HEK293 (cell line): ENCODE data around the gene PDK3.

ENCODE experiments used
- CTCF ChIA-PET: fragments of 350-600 bp; formaldehyde crosslinking; extraction: SDS; loops from one replicate; lab custom pipeline; 2021; ENCODE audit warnings: antibody characterized with exemption; lab: Yijun Ruan, JAX
- POLR2A ChIA-PET: fragments of 300-600 bp; formaldehyde crosslinking; extraction: SDS; loops from one replicate; lab custom pipeline; 2020; ENCODE audit warnings: antibody characterized with exemption, inconsistent platforms; lab: Yijun Ruan, JAX
- H3K27ac ChIP-seq: fragments of 200-500 bp; sonication (Bioruptor generic); 2 replicates; pipeline ENCODE4 v1.5.1; 2014; ENCODE audit warnings: low read depth, low read length, control low read depth, inconsistent platforms; ENCODE audit errors: extremely low read depth
- H3K36me3 ChIP-seq, 2 experiments: fragments of 200-500 bp in 1 of 2; sonication (Bioruptor generic) in 1 of 2; 1 replicate in 1 of 2; 2 replicates in 1 of 2; pipeline ENCODE4 v1.5.1; 2014 to 2017; ENCODE audit warnings: inconsistent platforms in 2 of 2, low read length in 2 of 2; ENCODE audit not compliant: control insufficient read depth in 2 of 2, insufficient read depth in 1 of 2
- H3K4me1 ChIP-seq: fragments of 200-500 bp; sonication (Bioruptor generic); 2 replicates; pipeline ENCODE4 v1.5.1; 2014; ENCODE audit warnings: mild to moderate bottlenecking, low read length, inconsistent platforms; ENCODE audit not compliant: control insufficient read depth, insufficient read depth
- H3K4me3 ChIP-seq: 2 replicates; pipeline ENCODE4 v1.5.1; 2011; ENCODE audit warnings: low read depth, mild to moderate bottlenecking, control low read depth, low read length, moderate library complexity
- H3K9me3 ChIP-seq: fragments of 200-500 bp; sonication (Bioruptor generic); 2 replicates; pipeline ENCODE4 v1.5.1; 2014; ENCODE audit warnings: low read depth, low read length, inconsistent platforms; ENCODE audit not compliant: control insufficient read depth, insufficient read depth
- HOXD13 ChIP-seq: sonication (generic); formaldehyde crosslinking; IDR thresholded peaks from 2 replicates; pipeline ENCODE4 v1.8.0; 2022; ENCODE audit warnings: missing genetic modification reagents, borderline replicate concordance
- KLF16 ChIP-seq: fragments of 450-650 bp; formaldehyde crosslinking; IDR thresholded peaks from 2 replicates; pipeline ENCODE4 v1.5.1; 2017; ENCODE audit warnings: missing biosample characterization, missing genetic modification characterization
- MYNN ChIP-seq: fragments of 450-650 bp; formaldehyde crosslinking; IDR thresholded peaks from 2 replicates; pipeline ENCODE4 v1.5.1; 2016; ENCODE audit warnings: missing biosample characterization, missing genetic modification characterization, borderline replicate concordance
- RBAK ChIP-seq: fragments of 450-650 bp; formaldehyde crosslinking; IDR thresholded peaks from 2 replicates; pipeline ENCODE4 v1.5.1; 2016; ENCODE audit warnings: missing biosample characterization, missing genetic modification characterization
- REPIN1 ChIP-seq: fragments of 450-650 bp; formaldehyde crosslinking; IDR thresholded peaks from 2 replicates; pipeline ENCODE4 v1.5.1; 2017; ENCODE audit warnings: missing biosample characterization, missing genetic modification characterization, low read depth
- ZNF16 ChIP-seq: fragments of 450-650 bp; formaldehyde crosslinking; IDR thresholded peaks from 2 replicates; pipeline ENCODE4 v1.5.1; 2016; ENCODE audit warnings: low read depth, missing biosample characterization, missing genetic modification characterization
- ZNF292 ChIP-seq: fragments of 450-650 bp; formaldehyde crosslinking; IDR thresholded peaks from 2 replicates; pipeline ENCODE4 v1.5.1; 2016; ENCODE audit warnings: low read depth, missing biosample characterization, missing genetic modification characterization, borderline replicate concordance
- ZNF335 ChIP-seq: fragments of 450-650 bp; formaldehyde crosslinking; conservative IDR thresholded peaks from 2 replicates; pipeline ENCODE4 v1.5.1; 2016; ENCODE audit warnings: missing biosample characterization, missing genetic modification characterization
- ZNF433 ChIP-seq: fragments of 450-650 bp; formaldehyde crosslinking; IDR thresholded peaks from 2 replicates; pipeline ENCODE4 v1.5.1; 2016; ENCODE audit warnings: missing biosample characterization, missing genetic modification characterization, low read depth
- ZNF501 ChIP-seq: fragments of 450-650 bp; formaldehyde crosslinking; IDR thresholded peaks from 2 replicates; pipeline ENCODE4 v1.5.1; 2016; ENCODE audit warnings: missing biosample characterization, missing genetic modification characterization
- ZNF510 ChIP-seq: fragments of 450-650 bp; formaldehyde crosslinking; IDR thresholded peaks from 2 replicates; pipeline ENCODE4 v1.5.1; 2018; ENCODE audit warnings: mild to moderate bottlenecking, missing genetic modification characterization, missing biosample characterization; ENCODE audit not compliant: insufficient replicate concordance
- ZNF600 ChIP-seq: fragments of 450-650 bp; formaldehyde crosslinking; IDR thresholded peaks from 2 replicates; pipeline ENCODE4 v1.5.1; 2016; ENCODE audit warnings: missing biosample characterization, missing genetic modification characterization
- ZNF658 ChIP-seq: fragments of 450-650 bp; formaldehyde crosslinking; IDR thresholded peaks from 2 replicates; pipeline ENCODE4; 2016; ENCODE audit warnings: missing biosample characterization, missing genetic modification characterization
- ZNF660 ChIP-seq: fragments of 450-650 bp; IDR thresholded peaks from 2 replicates; pipeline ENCODE4 v1.5.1; 2018; ENCODE audit warnings: missing biosample characterization, mild to moderate bottlenecking, missing genetic modification characterization
- ZNF701 ChIP-seq: fragments of 450-650 bp; formaldehyde crosslinking; IDR thresholded peaks from 2 replicates; pipeline ENCODE4 v1.5.1; 2016; ENCODE audit warnings: missing biosample characterization, missing genetic modification characterization
- ZNF707 ChIP-seq: fragments of 450-650 bp; formaldehyde crosslinking; IDR thresholded peaks from 2 replicates; pipeline ENCODE4 v1.5.1; 2016; ENCODE audit warnings: missing biosample characterization, missing genetic modification characterization
- ZNF792 ChIP-seq: fragments of 450-650 bp; formaldehyde crosslinking; IDR thresholded peaks from 2 replicates; pipeline ENCODE4 v1.5.1; 2016; ENCODE audit warnings: missing biosample characterization, missing genetic modification characterization
- TF ChIP-seq, protein P1 (sequence below): fragments of 450-650 bp; formaldehyde crosslinking; IDR thresholded peaks from 2 replicates; pipeline ENCODE4 v1.5.1; 2017; ENCODE audit warnings: missing biosample characterization, missing genetic modification characterization
- TF ChIP-seq, protein P2 (sequence below): fragments of 450-650 bp; formaldehyde crosslinking; conservative IDR thresholded peaks from 2 replicates; pipeline ENCODE4 v1.5.1; 2016; ENCODE audit warnings: low read depth, missing biosample characterization, missing genetic modification characterization
- TF ChIP-seq, protein P3 (sequence below): fragments of 450-650 bp; formaldehyde crosslinking; IDR thresholded peaks from 2 replicates; pipeline ENCODE4 v1.5.1; 2016; ENCODE audit warnings: missing biosample characterization, missing genetic modification characterization
- TF ChIP-seq, protein P4 (sequence below): fragments of 450-650 bp; formaldehyde crosslinking; IDR thresholded peaks from 2 replicates; pipeline ENCODE4 v1.5.1; 2016; ENCODE audit warnings: missing biosample characterization, missing genetic modification characterization, borderline replicate concordance
- TF ChIP-seq, protein P5 (sequence below): fragments of 450-650 bp; formaldehyde crosslinking; IDR thresholded peaks from 2 replicates; pipeline ENCODE4 v1.5.1; 2016; ENCODE audit warnings: missing biosample characterization, missing genetic modification characterization, borderline replicate concordance

PDK3 gene

DNA sequence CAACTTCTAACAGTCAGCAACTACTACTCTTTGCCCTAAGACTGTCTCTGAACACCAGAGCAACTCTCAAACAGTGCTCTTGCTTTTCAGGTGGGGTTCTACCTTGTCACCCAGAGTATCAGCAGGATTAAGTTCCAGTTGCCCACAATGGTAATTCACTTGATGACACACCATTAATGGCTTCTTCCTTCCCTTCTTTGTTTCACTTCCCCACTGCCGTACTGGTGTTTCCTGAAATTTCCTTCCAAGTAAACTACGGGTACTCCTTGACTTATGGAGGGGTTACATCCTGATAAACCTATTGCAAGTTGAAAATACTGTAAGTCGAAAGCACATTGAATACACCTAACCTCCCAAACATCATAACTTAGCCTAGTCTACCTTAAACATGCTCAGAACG, 36.6 kb upstream of the PDK3 start:
- no peaks in the 10 kb centered on the region for H3K4me1 ChIP-seq

DNA sequence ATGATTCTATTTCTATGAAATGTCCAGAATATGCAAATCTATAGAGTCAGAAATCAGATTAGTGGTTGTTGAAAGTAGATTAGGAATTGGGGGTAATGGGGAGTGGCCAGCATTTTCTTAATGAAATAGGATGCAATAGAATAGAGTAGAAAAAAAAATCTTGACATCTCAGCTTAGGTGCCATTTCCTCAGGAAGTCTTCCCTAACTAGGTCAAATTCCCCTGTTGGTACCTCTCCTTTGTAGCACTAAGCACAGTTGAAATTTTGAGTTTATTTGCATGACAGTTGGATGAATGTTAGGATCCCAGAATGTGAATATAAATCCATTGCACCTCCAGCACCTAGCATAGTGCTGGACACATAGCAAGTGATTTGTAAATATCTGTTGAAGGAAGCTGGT, 30.0 kb upstream of the PDK3 start:
- TF ChIP-seq ZNF701 (no peak), ZNF707 (tag by site-specific recombination) (no peak), ZNF16 (tag by site-specific recombination) (no peak), ZNF433 (tag by site-specific recombination) (no peak)
- TF ChIP-seq, protein P1, sequence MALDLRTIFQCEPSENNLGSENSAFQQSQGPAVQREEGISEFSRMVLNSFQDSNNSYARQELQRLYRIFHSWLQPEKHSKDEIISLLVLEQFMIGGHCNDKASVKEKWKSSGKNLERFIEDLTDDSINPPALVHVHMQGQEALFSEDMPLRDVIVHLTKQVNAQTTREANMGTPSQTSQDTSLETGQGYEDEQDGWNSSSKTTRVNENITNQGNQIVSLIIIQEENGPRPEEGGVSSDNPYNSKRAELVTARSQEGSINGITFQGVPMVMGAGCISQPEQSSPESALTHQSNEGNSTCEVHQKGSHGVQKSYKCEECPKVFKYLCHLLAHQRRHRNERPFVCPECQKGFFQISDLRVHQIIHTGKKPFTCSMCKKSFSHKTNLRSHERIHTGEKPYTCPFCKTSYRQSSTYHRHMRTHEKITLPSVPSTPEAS (tag by site-specific recombination) = no peak
- TF ChIP-seq, protein P2, sequence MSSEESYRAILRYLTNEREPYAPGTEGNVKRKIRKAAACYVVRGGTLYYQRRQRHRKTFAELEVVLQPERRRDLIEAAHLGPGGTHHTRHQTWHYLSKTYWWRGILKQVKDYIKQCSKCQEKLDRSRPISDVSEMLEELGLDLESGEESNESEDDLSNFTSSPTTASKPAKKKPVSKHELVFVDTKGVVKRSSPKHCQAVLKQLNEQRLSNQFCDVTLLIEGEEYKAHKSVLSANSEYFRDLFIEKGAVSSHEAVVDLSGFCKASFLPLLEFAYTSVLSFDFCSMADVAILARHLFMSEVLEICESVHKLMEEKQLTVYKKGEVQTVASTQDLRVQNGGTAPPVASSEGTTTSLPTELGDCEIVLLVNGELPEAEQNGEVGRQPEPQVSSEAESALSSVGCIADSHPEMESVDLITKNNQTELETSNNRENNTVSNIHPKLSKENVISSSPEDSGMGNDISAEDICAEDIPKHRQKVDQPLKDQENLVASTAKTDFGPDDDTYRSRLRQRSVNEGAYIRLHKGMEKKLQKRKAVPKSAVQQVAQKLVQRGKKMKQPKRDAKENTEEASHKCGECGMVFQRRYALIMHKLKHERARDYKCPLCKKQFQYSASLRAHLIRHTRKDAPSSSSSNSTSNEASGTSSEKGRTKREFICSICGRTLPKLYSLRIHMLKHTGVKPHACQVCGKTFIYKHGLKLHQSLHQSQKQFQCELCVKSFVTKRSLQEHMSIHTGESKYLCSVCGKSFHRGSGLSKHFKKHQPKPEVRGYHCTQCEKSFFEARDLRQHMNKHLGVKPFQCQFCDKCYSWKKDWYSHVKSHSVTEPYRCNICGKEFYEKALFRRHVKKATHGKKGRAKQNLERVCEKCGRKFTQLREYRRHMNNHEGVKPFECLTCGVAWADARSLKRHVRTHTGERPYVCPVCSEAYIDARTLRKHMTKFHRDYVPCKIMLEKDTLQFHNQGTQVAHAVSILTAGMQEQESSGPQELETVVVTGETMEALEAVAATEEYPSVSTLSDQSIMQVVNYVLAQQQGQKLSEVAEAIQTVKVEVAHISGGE (tag by site-specific recombination) = no peak
- TF ChIP-seq, protein P3, sequence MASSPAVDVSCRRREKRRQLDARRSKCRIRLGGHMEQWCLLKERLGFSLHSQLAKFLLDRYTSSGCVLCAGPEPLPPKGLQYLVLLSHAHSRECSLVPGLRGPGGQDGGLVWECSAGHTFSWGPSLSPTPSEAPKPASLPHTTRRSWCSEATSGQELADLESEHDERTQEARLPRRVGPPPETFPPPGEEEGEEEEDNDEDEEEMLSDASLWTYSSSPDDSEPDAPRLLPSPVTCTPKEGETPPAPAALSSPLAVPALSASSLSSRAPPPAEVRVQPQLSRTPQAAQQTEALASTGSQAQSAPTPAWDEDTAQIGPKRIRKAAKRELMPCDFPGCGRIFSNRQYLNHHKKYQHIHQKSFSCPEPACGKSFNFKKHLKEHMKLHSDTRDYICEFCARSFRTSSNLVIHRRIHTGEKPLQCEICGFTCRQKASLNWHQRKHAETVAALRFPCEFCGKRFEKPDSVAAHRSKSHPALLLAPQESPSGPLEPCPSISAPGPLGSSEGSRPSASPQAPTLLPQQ (tag by site-specific recombination) = no peak
- H3K9me3 ChIP-seq = no peaks in the 10 kb centered on the region
- no peak overlapping the region for H3K4me3 ChIP-seq
- ChIA-PET CTCF (interaction anchor here (1.0 kb wide), 1 partner anchor 40 kb away, joined by 3 read pairs; no protein-coding TSS in a partner anchor), POLR2A (no interaction called here)
- H3K4me1 ChIP-seq = no peaks in the 10 kb centered on the region
- no peak overlapping the region for H3K27ac ChIP-seq
- H3K36me3 ChIP-seq = no peaks in the 10 kb centered on the region

More for the DNA sequence above, 36.6 kb upstream of the PDK3 start:
- TF ChIP-seq ZNF292 (tag by site-specific recombination) = no peak
- TF ChIP-seq ZNF792 = no peak
- no peak for TF ChIP-seq ZNF658 (tag by site-specific recombination)
- TF ChIP-seq, protein P4, sequence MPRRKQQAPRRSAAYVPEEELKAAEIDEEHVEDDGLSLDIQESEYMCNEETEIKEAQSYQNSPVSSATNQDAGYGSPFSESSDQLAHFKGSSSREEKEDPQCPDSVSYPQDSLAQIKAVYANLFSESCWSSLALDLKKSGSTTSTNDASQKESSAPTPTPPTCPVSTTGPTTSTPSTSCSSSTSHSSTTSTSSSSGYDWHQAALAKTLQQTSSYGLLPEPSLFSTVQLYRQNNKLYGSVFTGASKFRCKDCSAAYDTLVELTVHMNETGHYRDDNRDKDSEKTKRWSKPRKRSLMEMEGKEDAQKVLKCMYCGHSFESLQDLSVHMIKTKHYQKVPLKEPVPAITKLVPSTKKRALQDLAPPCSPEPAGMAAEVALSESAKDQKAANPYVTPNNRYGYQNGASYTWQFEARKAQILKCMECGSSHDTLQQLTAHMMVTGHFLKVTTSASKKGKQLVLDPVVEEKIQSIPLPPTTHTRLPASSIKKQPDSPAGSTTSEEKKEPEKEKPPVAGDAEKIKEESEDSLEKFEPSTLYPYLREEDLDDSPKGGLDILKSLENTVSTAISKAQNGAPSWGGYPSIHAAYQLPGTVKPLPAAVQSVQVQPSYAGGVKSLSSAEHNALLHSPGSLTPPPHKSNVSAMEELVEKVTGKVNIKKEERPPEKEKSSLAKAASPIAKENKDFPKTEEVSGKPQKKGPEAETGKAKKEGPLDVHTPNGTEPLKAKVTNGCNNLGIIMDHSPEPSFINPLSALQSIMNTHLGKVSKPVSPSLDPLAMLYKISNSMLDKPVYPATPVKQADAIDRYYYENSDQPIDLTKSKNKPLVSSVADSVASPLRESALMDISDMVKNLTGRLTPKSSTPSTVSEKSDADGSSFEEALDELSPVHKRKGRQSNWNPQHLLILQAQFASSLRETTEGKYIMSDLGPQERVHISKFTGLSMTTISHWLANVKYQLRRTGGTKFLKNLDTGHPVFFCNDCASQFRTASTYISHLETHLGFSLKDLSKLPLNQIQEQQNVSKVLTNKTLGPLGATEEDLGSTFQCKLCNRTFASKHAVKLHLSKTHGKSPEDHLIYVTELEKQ = no peak
- no peak for TF ChIP-seq ZNF600 (tag by site-specific recombination)
- TF ChIP-seq, protein P5, sequence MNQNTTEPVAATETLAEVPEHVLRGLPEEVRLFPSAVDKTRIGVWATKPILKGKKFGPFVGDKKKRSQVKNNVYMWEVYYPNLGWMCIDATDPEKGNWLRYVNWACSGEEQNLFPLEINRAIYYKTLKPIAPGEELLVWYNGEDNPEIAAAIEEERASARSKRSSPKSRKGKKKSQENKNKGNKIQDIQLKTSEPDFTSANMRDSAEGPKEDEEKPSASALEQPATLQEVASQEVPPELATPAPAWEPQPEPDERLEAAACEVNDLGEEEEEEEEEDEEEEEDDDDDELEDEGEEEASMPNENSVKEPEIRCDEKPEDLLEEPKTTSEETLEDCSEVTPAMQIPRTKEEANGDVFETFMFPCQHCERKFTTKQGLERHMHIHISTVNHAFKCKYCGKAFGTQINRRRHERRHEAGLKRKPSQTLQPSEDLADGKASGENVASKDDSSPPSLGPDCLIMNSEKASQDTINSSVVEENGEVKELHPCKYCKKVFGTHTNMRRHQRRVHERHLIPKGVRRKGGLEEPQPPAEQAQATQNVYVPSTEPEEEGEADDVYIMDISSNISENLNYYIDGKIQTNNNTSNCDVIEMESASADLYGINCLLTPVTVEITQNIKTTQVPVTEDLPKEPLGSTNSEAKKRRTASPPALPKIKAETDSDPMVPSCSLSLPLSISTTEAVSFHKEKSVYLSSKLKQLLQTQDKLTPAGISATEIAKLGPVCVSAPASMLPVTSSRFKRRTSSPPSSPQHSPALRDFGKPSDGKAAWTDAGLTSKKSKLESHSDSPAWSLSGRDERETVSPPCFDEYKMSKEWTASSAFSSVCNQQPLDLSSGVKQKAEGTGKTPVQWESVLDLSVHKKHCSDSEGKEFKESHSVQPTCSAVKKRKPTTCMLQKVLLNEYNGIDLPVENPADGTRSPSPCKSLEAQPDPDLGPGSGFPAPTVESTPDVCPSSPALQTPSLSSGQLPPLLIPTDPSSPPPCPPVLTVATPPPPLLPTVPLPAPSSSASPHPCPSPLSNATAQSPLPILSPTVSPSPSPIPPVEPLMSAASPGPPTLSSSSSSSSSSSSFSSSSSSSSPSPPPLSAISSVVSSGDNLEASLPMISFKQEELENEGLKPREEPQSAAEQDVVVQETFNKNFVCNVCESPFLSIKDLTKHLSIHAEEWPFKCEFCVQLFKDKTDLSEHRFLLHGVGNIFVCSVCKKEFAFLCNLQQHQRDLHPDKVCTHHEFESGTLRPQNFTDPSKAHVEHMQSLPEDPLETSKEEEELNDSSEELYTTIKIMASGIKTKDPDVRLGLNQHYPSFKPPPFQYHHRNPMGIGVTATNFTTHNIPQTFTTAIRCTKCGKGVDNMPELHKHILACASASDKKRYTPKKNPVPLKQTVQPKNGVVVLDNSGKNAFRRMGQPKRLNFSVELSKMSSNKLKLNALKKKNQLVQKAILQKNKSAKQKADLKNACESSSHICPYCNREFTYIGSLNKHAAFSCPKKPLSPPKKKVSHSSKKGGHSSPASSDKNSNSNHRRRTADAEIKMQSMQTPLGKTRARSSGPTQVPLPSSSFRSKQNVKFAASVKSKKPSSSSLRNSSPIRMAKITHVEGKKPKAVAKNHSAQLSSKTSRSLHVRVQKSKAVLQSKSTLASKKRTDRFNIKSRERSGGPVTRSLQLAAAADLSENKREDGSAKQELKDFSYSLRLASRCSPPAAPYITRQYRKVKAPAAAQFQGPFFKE (tag by site-specific recombination) = no peak
- TF ChIP-seq KLF16 = no peak
- no peak for TF ChIP-seq MYNN (tag by site-specific recombination)
- no peak for TF ChIP-seq RBAK (tag by site-specific recombination)
- no peak for TF ChIP-seq ZNF501 (tag by site-specific recombination)
- no peak for TF ChIP-seq REPIN1
- no peak for TF ChIP-seq ZNF510 (tag by site-specific recombination)
- no peak for TF ChIP-seq HOXD13
- TF ChIP-seq ZNF335 = no peak
- no peak for TF ChIP-seq ZNF660 (tag by site-specific recombination)
- TF ChIP-seq, all 188 proteins: peak for 0
- no peak overlapping the region for H3K4me3 ChIP-seq
- no peak overlapping the region for H3K27ac ChIP-seq
- CTCF ChIA-PET = no interaction called here
- POLR2A ChIA-PET = no interaction called here
- no peaks in the 10 kb centered on the region for H3K36me3 ChIP-seq
- no peaks in the 10 kb centered on the region for H3K9me3 ChIP-seq
